Measurements from ENCODE around the gene TJP2.

The TJP2 gene

GRCh38 chr9:69237702-69238295 is 63.7 kb downstream of the TJP2 start:
- DNase-seq, result no peak

DNA sequence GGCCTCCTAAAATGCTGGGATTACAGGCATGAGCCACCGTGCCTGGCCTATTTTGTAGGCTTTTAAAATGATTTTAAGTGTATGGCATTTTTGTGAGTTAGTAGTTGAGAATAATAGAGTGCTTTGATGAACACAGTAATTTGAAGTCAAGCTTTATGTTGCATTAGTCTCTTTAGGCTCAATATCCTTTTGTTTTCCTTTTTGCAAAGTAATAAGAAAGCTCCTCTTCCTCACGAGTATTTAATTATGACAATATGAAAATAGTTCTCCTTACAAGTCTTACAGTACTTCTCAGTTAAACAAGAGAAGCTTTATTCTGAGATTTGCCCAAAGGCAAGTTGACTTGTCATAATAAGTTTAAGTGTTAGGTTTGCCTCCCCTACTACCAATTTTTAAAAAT is 69.0 kb downstream of the TJP2 start:
- DNase-seq, result no peak

- no peak for DNase-seq
Measured at GRCh38 chr9:69246629-69247028, 72.6 kb downstream of the TJP2 start.

DNA sequence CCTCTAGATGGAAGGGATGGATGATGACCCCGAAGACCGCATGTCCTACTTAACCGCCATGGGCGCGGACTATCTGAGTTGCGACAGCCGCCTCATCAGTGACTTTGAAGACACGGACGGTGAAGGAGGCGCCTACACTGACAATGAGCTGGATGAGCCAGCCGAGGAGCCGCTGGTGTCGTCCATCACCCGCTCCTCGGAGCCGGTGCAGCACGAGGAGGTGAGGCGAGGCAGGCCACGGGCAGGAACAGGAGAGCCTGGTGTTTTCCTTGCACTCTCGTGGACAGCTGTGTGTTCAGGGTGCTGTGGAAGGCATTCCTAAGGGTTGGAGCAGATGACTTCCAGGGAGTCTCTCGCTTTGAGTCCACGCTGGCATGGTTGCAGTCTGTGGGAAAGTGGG is 73.9 kb downstream of the TJP2 start:
- DNase-seq, result no peak

- DNase-seq, result no peak
Measured at GRCh38 chr9:69249337-69249736, 75.3 kb downstream of the TJP2 start.

- no peak for DNase-seq
Measured at GRCh38 chr9:69250681-69251080, 76.6 kb downstream of the TJP2 start.

GRCh38 chr9:69252436-69252835 is 78.4 kb downstream of the TJP2 start:
- no peak for DNase-seq

- DNase-seq, result no peak
Measured at GRCh38 chr9:69253057-69253456, 79.0 kb downstream of the TJP2 start.

DNA sequence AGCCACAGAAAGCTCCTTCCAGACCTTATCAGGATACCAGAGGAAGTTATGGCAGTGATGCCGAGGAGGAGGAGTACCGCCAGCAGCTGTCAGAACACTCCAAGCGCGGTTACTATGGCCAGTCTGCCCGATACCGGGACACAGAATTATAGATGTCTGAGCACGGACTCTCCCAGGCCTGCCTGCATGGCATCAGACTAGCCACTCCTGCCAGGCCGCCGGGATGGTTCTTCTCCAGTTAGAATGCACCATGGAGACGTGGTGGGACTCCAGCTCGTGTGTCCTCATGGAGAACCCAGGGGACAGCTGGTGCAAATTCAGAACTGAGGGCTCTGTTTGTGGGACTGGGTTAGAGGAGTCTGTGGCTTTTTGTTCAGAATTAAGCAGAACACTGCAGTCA is 80.1 kb downstream of the TJP2 start:
- no peak for DNase-seq

GRCh38 chr9:69255591-69255990 is 81.5 kb downstream of the TJP2 start:
- DNase-seq, result no peak

DNA sequence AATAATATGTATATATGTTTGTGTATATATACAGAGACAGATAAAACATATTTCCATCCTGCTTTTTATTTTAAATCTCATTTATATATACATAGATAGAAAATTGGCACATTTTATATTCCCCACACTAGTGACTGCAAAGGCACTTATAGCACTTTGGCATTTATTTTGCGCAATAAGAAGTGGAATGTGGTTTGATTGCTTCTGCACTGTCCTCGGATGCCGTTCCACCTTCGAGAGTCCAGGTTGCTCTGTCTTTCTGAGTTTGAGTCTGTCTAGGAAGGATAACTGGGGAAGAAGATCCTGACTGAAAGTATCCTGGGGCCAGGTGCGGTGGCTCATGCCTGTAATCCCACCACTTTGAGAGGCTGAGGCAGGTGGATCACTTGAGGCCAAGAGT is 84.5 kb downstream of the TJP2 start:
- no peak for DNase-seq

DNA sequence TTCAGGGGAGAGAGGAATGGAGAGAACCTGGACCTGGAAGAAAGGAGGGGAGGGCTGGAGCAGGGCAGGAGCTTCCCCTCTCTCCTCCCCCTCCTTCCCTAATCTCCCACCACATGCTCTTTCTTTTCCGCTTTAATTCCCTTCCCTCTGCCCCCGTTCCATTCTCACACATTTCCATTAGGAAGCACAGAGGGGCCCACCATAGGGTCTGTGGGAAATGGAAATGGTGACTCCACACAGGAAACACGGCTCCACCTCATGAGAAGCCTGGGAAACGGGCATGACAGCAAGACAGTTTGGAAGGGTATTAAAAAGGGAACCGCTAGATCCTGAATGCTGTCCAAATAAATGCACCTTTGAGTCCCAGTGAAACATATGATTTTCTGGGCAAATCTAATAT is 86.1 kb downstream of the TJP2 start:
- no peak for DNase-seq

DNA sequence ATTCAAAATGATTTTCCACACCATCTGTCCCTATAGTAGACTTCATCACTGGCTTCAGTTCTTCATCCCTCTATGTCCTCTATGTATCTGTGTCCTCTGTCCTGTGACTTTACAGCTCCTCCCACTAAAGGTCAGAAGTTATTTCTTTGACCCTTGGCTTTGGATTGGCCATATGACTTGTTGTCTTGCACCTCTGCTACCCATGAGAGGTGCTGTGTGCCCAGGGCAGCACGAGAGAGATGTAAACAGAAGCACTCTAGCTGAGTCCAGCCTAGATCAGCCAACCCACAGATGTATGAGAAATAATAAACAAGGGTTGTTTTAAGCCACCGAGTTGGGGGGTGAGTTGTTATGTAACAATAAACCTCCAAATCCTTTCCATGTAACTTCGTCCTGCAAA is 87.6 kb downstream of the TJP2 start:
- DNase-seq, result no peak

DNA sequence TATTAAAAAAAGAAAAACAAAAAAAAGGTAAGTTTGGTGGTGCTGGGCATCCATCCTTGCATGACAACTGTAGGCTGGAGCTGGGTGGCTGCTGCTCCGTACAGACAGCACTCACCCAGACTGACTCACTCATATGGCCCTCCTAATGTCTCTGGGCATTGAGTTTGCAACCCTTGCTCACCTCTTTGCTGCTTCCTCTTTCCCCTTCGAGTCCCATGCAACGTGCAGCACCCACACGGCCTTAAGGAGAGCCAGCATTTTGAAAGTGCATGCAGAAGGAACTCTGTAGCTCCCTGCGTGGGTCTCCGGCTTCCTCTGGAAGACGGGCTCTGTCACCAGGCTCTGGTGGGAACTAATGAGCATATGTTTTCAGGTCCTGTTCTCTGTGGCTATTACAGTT is 90.4 kb downstream of the TJP2 start:
- no peak for DNase-seq

- no peak for DNase-seq
Measured at GRCh38 chr9:69265891-69266290, 91.8 kb downstream of the TJP2 start.

DNA sequence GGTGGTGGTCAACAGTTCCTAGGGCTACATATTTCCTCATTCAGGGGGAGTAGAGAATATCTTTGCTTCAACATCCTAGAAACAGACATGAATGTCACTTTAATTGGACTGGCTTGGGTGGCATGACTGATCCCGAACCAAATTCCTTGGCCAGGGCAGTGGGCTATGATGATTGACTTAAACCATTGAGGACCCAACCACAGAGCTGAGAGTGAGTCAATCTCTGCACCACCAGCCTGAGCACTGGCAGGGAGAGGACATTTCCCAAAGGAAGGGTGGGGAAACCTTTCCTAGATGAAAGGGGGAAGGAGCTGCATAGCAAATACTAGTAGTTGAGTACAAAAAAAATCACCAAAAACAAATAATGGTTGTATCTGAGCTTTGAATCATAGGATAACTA is 98.1 kb downstream of the TJP2 start:
- DNase-seq, result no peak

GRCh38 chr9:69273161-69273560 is 99.1 kb downstream of the TJP2 start:
- no peak for DNase-seq

DNA sequence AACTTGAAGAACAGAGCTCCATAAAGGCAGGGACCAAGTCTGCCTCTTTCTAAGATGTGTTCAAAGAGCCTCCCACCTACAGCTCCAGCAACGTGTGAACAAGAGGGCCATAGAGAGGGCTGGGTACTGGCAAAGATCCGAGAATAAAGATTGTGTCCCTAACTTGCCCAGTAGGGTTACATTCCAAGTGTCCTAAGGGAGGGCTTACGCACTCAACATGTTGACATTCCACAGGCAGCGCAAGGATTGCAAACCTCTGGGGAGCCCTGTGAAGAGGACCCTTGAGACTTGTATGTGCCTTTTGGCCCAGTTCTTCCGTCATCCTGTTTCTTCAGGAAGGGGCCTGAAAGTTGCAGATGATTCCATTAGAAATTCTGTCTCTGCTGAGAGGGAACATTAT is 102.7 kb downstream of the TJP2 start:
- no peak for DNase-seq

DNA sequence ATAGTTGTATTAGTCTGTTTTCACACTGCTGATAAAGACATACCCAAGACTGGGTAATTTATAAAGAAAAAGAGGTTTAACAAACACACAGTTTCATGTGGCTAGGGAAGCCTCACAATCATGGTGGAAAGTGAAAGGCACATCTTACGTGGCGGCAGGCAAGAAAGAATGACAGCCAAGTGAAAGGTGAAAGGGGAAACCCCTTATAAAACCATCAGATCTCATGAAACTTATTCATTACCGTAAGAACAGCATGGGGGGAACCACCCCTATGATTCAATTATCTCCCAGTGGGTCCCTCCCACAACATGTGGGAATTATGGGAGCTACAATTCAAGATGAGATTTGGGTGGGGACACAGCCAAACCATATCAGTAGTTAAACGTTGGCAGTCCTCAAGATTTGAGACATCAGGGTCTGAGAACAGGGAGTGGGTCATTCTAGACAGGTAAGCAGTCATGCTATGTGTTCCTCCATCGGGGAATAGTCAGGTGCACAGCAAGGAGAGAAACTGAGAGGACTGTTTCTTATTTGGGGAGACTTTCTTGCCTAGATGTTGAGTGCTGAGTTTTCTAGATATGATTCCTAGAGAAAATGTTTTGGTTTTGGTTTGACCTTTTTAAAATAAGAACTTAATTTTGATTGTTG is 105.1 kb downstream of the TJP2 start:
- no peak for DNase-seq

DNA sequence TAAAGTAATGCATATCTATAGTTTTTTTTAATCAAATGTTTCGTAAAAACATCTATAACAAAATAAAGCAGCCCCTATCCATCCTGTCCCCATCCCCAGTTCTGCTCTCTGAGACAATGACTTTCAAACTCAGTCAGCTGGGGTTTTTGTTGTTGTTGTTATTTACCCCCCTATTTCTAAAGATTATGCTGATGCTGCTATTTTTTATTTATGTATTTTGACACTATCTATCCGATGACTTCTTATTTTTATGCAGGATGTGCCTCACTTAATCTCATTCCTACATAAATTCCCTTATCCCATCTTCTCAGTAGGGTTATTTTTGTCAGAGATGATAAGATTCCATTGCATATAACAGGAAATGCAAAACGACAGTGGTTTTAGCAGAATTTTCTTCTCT is 105.7 kb downstream of the TJP2 start:
- no peak for DNase-seq

DNA sequence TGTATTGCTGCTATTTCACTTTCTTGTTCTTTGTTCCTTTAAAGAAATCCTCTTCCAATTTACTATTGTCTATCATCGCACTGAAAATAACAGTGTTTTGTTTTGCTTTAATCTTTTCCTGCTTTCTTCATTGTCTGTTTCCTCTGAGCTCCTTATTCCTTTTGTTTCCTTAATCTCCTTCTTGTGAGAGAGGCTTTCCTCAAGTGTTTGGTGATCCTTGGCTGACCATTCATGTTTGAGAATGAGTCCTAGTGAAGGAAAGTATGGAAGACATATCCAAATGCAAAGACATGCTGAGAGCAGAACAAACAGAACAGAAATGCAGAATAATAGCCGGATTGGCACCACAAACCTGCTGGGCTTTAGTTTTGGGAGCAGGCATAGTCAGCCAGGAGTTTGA is 108.9 kb downstream of the TJP2 start:
- DNase-seq, result no peak

DNA sequence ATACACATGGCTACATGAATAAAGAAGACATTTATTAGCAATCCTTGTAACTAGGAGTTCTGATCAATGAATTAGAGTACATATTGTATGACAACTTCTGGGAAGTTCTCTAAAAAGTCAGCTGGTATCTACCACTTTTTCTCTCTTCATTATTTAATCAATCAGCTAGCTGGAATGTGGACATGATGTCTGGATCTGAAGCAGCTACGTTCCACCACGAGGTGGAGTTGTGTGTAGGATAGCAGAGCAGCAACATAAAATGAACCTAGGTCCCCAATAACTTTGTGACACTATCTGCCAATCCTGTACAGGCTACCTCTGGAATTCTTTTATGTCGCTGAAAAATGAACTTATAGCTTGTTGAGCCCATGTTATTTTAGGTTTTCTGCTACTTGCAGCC is 118.0 kb downstream of the TJP2 start:
- DNase-seq, result no peak

GRCh38 chr9:69293156-69293555 is 119.1 kb downstream of the TJP2 start:
- DNase-seq, result no peak

DNA sequence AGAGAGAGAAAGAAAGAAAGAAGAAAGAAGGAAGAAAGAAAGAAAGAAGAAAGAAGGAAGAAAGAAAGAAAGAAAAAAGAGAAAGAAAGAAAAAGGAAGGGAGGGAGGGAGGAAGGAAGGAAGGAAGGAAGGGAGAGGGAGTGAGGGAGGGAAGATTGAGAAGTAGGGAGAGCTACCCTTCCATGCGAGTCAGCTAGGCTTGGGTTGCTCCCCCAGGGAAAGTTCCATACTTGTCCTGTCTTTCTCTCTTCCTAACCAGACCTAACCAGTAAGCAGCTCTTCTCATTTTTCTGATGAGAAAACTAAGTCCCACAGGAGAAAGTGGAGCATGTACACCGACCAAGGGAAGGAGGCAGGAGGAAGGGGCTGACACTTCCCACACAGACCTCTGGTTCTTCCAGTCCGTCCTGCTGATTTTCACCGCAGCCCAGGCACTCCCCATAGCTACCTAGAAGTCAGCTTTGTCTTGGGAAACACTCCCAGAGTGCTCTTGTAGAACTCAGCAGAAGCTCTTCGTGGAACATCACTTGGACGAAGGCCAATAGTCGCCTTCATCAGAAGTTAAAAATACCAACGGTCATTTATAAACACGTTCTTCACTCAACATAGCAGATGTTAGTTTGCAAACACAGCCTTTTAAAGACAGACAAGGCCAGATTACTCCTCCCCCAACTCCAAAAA is 121.9 kb downstream of the TJP2 start:
- no peak for DNase-seq

Data from NCI-H1436 treated with DMSO at 0.1 percent for 48 hours (cell line).